ENCODE results near the gene PCDHA9.
"Not testable (repeated sequence)": the region's sequence is repeated elsewhere in the genome, so short reads cannot be mapped to it uniquely, and the experiment has no call there.

PCDHA9 gene

DNA sequence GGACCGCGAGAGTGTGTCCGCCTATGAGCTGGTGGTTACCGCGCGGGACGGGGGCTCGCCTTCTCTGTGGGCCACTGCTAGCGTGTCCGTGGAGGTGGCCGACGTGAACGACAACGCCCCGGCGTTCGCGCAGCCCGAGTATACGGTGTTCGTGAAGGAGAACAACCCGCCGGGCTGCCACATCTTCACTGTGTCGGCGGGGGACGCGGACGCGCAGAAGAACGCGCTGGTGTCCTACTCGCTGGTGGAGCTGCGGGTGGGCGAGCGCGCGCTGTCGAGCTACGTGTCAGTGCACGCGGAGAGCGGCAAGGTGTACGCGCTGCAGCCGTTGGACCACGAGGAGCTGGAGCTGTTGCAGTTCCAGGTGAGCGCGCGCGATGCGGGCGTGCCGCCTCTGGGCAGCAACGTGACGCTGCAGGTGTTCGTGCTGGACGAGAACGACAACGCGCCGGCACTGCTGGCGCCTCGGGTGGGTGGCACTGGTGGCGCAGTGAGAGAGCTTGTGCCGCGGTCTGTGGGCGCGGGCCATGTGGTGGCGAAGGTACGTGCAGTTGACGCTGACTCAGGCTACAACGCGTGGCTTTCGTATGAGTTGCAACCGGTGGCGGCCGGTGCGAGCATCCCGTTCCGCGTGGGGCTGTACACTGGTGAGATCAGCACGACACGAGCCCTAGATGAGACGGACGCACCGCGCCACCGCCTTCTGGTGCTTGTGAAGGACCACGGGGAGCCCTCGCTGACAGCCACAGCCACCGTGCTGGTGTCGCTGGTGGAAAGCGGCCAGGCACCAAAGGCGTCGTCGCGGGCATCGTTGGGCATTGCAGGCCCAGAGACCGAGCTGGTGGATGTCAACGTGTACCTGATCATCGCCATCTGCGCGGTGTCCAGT lies 12.3 kb upstream of the PCDHA9 start:
- no peak for DNase-seq

DNA sequence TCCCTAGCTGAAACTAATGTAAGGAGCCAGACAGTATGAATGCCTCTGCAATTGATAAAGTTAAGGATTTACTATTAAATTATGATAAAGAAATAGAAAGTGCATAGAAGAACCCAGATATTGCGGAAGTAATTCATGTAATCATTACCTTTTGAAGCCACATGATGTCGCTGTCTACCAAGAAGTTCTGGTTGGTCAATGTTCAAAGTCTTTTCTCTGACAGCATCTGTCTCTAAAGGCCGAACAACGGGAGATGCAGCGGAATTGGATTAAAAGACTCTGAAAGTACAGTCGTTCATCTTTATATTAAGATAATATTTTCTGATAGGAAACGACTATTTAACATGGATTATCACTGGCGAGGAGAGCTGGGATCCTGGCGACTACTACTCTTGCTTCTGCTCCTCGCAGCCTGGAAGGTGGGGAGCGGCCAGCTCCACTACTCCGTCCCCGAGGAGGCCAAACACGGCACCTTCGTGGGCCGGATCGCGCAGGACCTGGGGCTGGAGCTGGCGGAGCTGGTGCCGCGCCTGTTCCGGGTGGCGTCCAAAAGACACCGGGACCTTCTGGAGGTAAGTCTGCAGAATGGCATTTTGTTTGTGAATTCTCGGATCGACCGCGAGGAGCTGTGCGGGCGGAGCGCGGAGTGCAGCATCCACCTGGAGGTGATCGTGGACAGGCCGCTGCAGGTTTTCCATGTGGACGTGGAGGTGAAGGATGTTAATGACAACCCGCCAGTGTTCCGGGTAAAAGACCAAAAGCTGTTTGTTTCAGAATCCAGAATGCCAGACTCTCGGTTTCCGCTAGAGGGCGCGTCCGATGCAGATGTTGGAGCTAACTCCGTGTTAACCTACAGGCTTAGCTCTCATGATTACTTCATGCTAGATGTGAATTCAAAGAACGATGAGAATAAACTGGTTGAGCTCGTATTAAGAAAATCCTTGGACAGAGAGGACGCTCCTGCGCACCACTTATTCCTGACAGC lies 6.9 kb upstream of the PCDHA9 start, which contains the start of gene PCDHA8:
Gene PCDHA8, plus strand, starts transcription at position 210 of the 985 bp plus-strand sequence. Its CDS starts 135 bp downstream, at position 345.
- DNase-seq = no peak

DNA sequence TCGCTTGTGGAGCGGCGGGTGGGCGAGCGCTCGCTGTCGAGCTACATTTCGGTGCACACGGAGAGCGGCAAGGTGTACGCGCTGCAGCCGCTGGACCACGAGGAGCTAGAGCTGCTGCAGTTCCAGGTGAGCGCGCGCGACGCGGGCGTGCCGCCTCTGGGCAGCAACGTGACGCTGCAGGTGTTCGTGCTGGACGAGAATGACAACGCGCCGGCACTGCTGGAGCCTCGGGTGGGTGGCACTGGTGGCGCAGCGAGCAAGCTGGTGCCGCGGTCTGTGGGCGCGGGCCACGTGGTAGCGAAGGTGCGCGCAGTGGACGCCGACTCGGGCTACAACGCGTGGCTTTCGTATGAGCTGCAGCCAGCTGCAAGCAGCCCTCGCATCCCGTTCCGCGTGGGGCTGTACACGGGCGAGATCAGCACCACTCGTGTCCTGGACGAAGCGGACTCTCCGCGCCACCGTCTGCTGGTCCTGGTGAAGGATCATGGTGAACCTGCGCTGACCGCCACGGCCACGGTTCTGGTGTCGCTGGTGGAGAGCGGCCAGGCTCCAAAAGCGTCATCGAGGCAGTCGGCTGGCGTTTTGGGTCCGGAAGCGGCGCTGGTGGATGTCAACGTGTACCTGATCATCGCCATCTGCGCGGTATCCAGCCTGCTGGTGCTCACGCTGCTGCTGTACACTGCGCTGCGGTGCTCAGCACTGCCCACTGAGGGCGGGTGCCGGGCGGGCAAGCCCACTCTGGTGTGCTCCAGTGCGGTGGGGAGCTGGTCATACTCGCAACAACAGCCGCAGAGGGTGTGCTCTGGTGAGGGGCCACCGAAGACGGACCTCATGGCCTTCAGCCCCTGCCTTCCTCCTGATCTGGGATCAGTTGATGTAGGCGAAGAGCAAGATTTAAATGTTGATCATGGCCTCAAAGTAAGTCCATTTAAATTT lies 5.1 kb upstream of the PCDHA9 start:
- DNase-seq = no peak

DNA sequence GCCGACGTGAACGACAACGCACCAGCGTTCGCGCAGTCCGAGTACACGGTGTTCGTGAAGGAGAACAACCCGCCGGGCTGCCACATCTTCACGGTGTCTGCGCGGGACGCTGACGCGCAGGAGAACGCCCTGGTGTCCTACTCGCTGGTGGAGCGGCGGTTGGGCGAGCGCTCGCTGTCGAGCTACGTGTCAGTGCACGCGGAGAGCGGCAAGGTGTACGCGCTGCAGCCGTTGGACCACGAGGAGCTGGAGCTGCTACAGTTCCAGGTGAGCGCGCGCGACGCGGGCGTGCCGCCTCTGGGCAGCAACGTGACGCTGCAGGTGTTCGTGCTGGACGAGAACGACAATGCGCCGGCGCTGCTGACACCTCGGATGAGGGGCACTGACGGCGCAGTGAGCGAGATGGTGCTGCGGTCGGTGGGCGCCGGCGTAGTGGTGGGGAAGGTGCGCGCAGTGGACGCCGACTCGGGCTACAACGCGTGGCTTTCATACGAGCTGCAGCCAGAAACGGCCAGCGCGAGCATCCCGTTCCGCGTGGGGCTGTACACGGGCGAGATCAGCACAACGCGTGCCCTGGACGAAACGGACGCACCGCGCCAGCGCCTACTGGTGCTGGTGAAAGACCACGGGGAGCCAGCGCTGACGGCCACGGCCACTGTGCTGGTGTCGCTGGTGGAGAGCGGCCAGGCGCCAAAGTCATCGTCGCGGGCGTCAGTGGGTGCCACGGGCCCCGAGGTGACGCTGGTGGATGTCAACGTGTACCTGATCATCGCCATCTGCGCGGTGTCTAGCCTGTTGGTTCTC lies 1.9 kb downstream of the PCDHA9 start:
- DNase-seq = not testable (repeated sequence)

DNA sequence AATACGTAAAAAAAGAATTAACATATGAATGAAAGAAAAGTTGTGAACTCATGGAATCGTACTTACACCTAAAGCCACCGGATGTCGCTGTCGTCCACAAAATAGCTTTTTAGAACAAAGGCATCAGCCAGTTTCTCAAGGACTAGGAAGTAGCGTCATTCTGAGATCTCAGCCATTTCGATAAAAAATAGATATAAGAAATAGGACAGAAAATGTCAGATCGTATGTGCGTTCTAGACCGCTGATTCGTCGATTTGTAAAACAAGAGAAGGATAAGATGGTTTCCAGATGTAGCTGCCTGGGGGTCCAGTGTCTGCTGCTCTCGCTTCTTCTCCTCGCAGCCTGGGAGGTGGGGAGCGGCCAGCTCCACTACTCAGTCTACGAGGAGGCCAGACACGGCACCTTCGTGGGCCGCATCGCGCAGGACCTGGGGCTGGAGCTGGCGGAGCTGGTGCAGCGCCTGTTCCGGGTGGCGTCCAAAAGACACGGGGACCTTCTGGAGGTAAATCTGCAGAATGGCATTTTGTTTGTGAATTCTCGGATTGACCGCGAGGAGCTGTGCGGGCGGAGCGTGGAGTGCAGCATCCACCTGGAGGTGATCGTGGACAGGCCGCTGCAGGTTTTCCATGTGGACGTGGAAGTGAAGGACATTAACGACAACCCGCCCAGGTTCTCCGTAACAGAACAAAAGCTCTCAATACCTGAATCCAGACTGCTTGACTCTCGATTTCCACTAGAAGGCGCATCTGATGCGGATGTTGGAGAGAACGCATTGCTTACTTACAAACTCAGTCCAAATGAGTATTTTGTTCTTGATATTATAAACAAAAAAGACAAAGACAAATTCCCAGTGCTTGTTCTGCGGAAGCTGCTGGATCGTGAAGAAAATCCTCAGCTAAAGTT lies 7.8 kb downstream of the PCDHA9 start, which contains the start of gene PCDHA10:
Gene PCDHA10, plus strand, starts transcription at position 126 of the 903 bp plus-strand sequence. Its CDS starts 152 bp downstream, at position 278.
- DNase-seq = no peak

DNA sequence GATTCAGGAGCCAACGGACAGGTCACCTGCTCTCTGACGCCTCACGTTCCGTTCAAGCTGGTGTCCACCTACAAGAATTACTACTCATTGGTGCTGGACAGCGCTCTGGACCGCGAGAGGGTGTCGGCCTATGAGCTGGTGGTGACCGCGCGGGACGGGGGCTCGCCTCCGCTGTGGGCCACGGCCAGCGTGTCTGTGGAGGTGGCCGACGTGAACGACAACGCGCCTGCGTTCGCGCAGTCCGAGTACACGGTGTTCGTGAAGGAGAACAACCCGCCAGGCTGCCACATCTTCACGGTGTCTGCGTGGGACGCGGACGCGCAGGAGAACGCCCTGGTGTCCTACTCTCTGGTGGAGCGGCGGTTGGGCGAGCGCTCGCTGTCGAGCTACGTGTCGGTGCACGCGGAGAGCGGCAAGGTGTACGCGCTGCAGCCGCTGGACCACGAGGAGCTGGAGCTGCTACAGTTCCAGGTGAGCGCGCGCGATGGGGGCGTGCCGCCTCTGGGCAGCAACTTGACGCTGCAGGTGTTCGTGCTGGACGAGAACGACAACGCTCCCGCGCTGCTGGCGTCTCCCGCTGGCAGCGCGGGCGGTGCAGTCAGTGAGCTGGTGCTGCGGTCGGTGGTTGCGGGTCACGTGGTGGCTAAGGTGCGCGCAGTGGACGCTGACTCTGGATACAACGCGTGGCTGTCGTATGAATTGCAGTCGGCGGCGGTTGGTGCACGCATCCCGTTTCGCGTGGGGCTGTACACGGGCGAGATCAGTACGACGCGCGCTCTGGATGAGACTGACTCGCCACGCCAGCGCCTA lies 9.2 kb downstream of the PCDHA9 start:
- no peak for DNase-seq

DNA sequence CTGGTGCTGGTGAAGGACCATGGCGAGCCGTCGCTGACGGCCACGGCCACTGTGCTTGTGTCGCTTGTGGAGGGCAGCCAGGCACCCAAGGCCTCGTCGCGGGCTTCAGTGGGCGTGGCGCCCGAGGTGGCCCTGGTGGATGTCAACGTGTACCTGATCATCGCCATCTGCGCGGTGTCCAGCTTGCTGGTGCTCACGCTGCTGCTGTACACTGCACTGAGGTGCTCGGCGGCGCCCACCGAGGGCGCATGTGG lies 9.7 kb downstream of the PCDHA9 start:
- DNase-seq = no peak

DNA sequence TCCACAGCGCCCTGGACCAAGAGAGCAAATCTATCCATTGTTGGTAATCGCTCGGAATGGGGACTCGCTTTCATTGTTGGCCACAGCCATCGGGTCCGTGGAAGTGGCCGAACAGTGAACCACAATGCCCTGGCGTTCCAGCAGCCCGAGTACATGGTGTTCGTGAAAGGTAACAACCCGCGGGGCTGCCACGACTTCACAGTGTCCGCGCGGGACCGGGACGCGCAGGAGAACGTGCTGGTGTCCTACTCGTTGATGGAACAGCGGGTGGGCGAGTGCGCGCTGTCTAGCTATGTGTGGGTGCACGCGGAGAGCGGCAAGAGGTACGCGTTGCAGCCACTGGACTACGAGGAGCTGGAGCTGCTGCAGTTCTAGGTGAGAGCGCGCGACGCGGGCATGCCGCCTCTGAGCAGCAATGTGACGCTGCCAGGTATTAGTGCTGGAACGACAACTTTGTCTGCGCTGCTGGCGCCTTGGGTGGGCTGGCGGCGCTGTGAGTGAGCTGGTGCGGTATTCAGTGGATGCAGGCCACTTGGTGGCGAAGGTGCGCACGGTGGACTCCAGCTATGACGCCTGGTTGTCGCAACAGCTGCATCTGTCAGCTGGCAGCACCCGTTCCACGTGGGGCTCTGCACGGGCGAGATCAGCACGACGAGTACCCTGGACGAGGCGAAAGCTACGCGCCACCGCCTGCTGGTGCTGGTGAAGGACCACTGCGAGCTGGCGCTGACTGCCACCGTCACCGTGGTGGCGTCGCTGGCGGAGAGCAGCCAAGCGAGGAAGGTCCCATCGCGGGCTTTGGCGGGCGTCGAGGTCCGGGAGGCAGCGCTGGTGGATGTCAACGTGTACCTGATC lies 14.5 kb downstream of the PCDHA9 start:
- no peak for DNase-seq

DNA sequence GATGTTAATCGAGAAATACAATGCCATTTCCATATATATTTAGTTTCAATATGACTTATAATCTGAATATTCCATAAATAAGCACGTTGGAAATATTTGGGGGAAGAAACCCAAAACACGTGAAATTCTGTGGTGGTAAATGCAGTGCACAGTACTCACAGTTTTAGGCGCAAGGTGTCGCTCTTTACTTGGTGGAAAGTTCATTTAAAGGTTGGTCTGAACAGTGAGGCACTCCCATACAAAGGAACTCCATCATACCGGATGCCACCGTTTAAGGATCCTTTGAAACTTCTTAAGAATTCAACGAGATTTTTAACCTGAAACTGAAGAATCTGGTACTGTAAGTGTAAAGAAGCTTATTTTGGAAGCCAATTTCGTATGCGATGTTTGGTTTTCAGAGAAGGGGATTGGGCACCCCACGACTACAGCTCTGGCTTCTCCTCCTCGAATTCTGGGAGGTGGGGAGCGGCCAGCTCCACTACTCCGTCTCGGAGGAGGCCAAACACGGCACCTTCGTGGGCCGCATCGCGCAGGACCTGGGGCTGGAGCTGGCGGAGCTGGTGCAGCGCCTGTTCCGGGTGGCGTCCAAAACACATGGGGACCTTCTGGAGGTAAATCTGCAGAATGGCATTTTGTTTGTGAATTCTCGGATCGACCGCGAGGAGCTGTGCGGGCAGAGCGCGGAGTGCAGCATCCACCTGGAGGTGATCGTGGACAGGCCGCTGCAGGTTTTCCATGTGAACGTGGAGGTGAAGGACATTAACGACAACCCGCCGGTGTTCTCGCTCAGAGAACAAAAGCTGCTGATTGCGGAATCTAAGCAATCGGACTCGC lies 20.8 kb downstream of the PCDHA9 start, which contains the start of gene PCDHA11:
Gene PCDHA11, plus strand, starts transcription at position 237 of the 834 bp plus-strand sequence. Its CDS starts 147 bp downstream, at position 384.
- DNase-seq = no peak

DNA sequence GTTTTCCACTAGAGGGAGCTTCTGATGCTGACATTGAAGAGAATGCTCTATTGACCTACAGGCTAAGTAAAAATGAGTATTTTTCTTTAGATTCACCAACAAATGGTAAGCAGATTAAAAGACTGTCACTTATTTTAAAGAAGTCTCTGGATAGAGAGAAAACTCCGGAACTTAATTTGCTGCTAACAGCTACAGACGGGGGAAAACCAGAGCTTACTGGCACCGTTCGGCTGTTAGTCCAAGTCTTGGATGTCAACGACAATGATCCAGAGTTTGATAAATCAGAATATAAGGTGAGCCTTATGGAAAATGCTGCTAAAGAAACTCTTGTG lies 21.3 kb downstream of the PCDHA9 start:
- no peak for DNase-seq

DNA sequence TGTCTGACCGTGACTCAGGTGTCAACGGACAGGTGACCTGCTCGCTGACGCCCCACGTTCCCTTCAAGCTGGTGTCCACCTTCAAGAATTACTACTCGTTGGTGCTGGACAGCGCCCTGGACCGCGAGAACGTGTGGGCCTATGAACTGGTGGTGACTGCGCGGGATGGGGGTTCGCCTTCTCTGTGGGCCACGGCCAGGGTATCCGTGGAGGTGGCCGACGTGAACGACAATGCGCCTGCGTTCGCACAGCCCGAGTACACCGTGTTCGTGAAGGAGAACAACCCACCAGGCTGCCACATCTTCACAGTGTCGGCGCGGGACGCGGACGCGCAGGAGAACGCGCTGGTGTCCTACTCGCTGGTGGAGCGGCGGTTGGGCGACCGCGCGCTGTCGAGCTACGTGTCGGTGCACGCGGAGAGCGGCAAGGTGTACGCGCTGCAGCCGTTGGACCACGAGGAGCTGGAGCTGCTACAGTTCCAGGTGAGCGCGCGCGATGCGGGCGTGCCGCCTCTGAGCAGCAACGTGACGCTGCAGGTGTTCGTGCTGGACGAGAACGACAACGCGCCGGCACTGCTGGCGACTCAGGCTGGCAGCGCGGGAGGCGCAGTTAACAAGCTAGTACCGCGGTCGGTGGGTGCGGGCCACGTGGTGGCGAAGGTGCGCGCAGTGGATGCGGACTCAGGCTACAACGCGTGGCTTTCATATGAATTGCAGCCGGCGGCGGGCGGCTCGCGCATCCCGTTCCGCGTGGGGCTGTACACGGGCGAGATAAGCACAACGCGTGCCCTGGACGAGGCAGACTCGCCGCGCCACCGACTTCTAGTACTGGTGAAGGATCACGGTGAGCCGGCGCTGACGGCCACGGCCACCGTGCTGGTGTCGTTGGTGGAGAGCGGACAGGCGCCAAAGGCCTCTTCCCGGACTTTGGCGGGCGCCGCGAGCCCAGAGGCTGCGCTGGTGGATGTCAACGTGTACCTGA lies 22.3 kb downstream of the PCDHA9 start:
- DNase-seq = no peak

DNA sequence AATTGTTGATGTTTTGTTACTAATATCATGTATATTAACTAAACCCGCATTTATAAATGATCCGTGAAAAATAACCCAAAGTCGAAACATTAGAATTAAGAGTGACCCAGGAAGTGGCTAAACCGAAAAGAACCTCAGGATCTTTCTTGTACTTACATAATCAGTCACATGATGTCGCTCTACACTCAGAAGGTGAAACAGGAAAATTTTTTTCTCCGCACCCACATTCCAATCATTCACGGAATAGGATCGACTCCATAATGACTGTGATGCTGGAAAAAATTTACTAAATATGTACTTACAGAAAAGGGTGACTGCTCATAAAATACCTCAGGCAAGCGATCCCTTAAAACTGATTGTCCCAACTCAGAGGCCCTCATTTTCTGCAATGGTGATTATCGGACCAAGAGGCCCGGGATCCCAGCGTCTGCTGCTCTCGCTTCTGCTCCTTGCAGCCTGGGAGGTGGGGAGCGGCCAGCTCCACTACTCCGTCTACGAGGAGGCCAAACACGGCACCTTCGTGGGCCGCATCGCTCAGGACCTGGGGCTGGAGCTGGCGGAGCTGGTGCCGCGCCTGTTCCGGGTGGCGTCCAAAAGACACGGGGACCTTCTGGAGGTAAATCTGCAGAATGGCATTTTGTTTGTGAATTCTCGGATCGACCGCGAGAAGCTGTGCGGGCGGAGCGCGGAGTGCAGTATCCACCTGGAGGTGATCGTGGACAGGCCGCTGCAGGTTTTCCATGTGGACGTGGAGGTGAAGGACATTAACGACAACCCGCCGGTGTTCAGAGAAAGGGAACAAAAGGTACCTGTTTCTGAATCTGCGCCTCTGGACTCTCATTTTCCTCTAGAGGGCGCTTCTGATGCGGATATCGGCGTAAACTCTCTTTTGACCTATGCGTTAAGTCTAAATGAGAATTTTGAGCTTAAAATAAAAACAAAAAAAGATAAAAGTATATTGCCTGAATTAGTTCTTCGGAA lies 27.2 kb downstream of the PCDHA9 start, which contains the start of gene PCDHA12:
Gene PCDHA12, plus strand, starts transcription at position 224 of the 981 bp plus-strand sequence. Its CDS starts 165 bp downstream, at position 389.
- DNase-seq = no peak

DNA sequence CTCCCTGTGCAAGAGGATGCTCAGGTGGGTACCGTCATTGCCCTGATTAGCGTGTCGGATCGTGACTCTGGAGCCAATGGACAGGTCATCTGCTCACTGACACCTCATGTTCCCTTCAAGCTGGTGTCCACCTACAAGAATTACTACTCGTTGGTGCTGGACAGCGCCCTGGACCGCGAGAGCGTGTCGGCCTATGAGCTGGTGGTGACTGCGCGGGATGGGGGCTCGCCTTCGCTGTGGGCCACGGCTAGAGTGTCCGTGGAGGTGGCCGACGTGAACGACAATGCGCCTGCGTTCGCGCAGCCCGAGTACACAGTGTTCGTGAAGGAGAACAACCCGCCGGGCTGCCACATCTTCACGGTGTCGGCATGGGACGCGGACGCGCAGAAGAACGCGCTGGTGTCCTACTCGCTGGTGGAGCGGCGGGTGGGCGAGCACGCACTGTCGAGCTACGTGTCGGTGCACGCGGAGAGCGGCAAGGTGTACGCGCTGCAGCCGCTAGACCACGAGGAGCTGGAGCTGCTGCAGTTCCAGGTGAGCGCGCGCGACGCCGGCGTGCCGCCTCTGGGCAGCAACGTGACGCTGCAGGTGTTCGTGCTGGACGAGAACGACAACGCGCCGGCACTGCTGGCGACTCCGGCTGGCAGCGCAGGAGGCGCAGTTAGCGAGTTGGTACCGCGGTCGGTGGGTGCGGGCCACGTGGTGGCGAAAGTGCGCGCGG lies 28.5 kb downstream of the PCDHA9 start:
- not testable (repeated sequence) for DNase-seq

DNA sequence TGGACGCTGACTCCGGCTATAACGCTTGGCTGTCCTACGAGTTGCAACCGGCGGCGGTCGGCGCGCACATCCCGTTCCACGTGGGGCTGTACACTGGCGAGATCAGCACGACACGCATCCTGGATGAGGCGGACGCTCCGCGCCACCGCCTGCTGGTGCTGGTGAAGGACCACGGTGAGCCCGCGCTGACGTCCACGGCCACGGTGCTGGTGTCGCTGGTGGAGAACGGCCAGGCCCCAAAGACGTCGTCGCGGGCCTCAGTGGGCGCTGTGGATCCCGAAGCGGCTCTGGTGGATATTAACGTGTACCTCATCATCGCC lies 29.0 kb downstream of the PCDHA9 start:
- DNase-seq = no peak
